OCI-LY7 (cell line): Measurements from ENCODE around the gene PHKB. TPM values are rescaled to one million over a fixed set of nuclear protein-coding genes. Genes with fewer than 3 reads are reported as not detected.

Experiments
- BruUV-seq: library from RNA; stranded (reverse); fragments of 400-500 nt; replicated peaks from 2 replicates; lab custom pipeline; 2021; lab: Mats Ljungman, UMichigan
- CTCF ChIA-PET: fragments of 300-600 bp; sonication (Branson Sonifier 250); formaldehyde crosslinking; loops from one replicate; lab custom pipeline; 2022; ENCODE audit warnings: antibody characterized with exemption; ENCODE audit not compliant: unreplicated experiment; lab: Charles Lee
- POLR2A ChIA-PET: fragments of 300-600 bp; sonication (Branson Sonifier 250); formaldehyde crosslinking; loops from one replicate; lab custom pipeline; 2022; ENCODE audit warnings: antibody characterized with exemption; lab: Charles Lee
- DNase-seq: peaks from one replicate; pipeline ENCODE4 v3.0.0-alpha.2; 2015; ENCODE audit warnings: low spot score
- H2AFZ ChIP-seq: fragments of 200-600 bp; sonication (generic), shearing (Covaris generic); 2 replicates; pipeline ENCODE4 v1.6.1; 2014; ENCODE audit warnings: mild to moderate bottlenecking, antibody characterized with exemption, low read length, moderate library complexity
- H3K27ac ChIP-seq: fragments of 200-600 bp; sonication (generic); 2 replicates; pipeline ENCODE4 v1.5.1; 2014; ENCODE audit warnings: mixed run types, low read depth, mild to moderate bottlenecking, moderate library complexity, low read length, inconsistent platforms; ENCODE audit not compliant: poor library complexity, severe bottlenecking
- H3K36me3 ChIP-seq: fragments of 200-600 bp; sonication (generic); 2 replicates; pipeline ENCODE4 v1.6.1; 2014; ENCODE audit warnings: mild to moderate bottlenecking, antibody characterized with exemption, low read length, moderate library complexity, mixed read lengths; ENCODE audit not compliant: insufficient read depth
- H3K4me1 ChIP-seq: fragments of 200-600 bp; sonication (generic); 2 replicates; pipeline ENCODE4 v1.5.1; 2014; ENCODE audit warnings: mild to moderate bottlenecking, low read length; ENCODE audit not compliant: insufficient read depth, poor library complexity, severe bottlenecking
- H3K4me2 ChIP-seq: fragments of 200-600 bp; sonication (generic); 2 replicates; pipeline ENCODE4 v1.6.1; 2014; ENCODE audit warnings: mild to moderate bottlenecking, low read length
- H3K4me3 ChIP-seq: fragments of 200-600 bp; sonication (generic); 2 replicates; pipeline ENCODE4 v1.5.1; 2014; ENCODE audit warnings: mild to moderate bottlenecking, low read depth, low read length; ENCODE audit not compliant: poor library complexity, severe bottlenecking
- H3K79me2 ChIP-seq: fragments of 200-600 bp; sonication (generic); 2 replicates; pipeline ENCODE4 v1.6.1; 2016; ENCODE audit warnings: low read depth, mild to moderate bottlenecking, low read length, moderate library complexity, mixed read lengths; ENCODE audit not compliant: insufficient read depth
- H3K9me2 ChIP-seq: fragments of 200-600 bp; sonication (generic); 2 replicates; pipeline ENCODE4 v1.6.1; 2016; ENCODE audit warnings: mild to moderate bottlenecking, low read length, mixed read lengths; ENCODE audit not compliant: insufficient read depth
- H3K9me3 ChIP-seq: fragments of 200-600 bp; sonication (generic); 2 replicates; pipeline ENCODE4 v1.6.1; 2014; ENCODE audit warnings: mild to moderate bottlenecking, mixed run types, low read length, mixed read lengths
- H4K20me1 ChIP-seq: fragments of 200-600 bp; sonication (generic); 2 replicates; pipeline ENCODE4 v1.6.1; 2014; ENCODE audit warnings: mild to moderate bottlenecking, antibody characterized with exemption, low read length, moderate library complexity, mixed read lengths; ENCODE audit not compliant: insufficient read depth
- EZH2phosphoT487 ChIP-seq: fragments of 200-600 bp; sonication (generic); IDR thresholded peaks from 2 replicates; pipeline ENCODE4 v1.6.1; 2018; ENCODE audit warnings: low read depth, borderline replicate concordance, mild to moderate bottlenecking, mixed run types, antibody characterized with exemption, low read length, moderate library complexity, mixed read lengths
- intact Hi-C: fragments of 100-400 bp; cut with micrococcal nuclease; formaldehyde crosslinking; loops from one replicate; pipeline ENCODE4 v1.10.0; 2022; ENCODE audit not compliant: unreplicated experiment
- total RNA-seq, 2 experiments: library from RNA; depleted of rRNA in 1 of 2; stranded (reverse); fragments of >200 nt in 1 of 2; shearing (Covaris generic) in 1 of 2; gene quantifications; 2 replicates each; pipeline ENCODE4 v1.2.3, GENCODE V29; 2014 to 2022
- TF ChIP-seq, protein P1 (sequence below): fragments of 200-600 bp; sonication (generic); conservative IDR thresholded peaks from 2 replicates; pipeline ENCODE4 v1.5.1; 2014; ENCODE audit warnings: mild to moderate bottlenecking, antibody characterized with exemption, low read length, moderate library complexity, mixed read lengths

PHKB gene
- total RNA-seq, 2 experiments from 2014 or later: 56.9 to 93.1 TPM

GRCh38 chr16:47488051-47488450 is 26.9 kb downstream of the PHKB start:
- no peaks in the 10 kb centered on the region for H4K20me1 ChIP-seq
- peaks cover 35% of the 10 kb centered on the region for H3K36me3 ChIP-seq
- POLR2A ChIA-PET: interaction anchor here (0.7 to 1.1 kb wide), 3 partner anchors 9 to 28 kb away, joined by 3 to 9 read pairs (median 4); no protein-coding TSS in a partner anchor
- no peak overlapping the region for H3K4me2 ChIP-seq
- H3K4me1 ChIP-seq: peaks cover 35% of the 10 kb centered on the region
- intact Hi-C loops: no loop called here
- CTCF ChIA-PET: no interaction called here
- peaks cover 55% of the 10 kb centered on the region; the same call in 1 of the 2 replicates for H3K79me2 ChIP-seq
- no peak overlapping the region for H3K27ac ChIP-seq
- H2AFZ ChIP-seq: no peak overlapping the region
- H3K9me2 ChIP-seq: no peaks in the 10 kb centered on the region
- DNase-seq: no peak
- no peak overlapping the region for H3K4me3 ChIP-seq
- no TSS peak for BruUV-seq
- peaks cover 30% of the 10 kb centered on the region for H3K9me3 ChIP-seq
- no peak for TF ChIP-seq EZH2phosphoT487
- TF ChIP-seq, protein P1, sequence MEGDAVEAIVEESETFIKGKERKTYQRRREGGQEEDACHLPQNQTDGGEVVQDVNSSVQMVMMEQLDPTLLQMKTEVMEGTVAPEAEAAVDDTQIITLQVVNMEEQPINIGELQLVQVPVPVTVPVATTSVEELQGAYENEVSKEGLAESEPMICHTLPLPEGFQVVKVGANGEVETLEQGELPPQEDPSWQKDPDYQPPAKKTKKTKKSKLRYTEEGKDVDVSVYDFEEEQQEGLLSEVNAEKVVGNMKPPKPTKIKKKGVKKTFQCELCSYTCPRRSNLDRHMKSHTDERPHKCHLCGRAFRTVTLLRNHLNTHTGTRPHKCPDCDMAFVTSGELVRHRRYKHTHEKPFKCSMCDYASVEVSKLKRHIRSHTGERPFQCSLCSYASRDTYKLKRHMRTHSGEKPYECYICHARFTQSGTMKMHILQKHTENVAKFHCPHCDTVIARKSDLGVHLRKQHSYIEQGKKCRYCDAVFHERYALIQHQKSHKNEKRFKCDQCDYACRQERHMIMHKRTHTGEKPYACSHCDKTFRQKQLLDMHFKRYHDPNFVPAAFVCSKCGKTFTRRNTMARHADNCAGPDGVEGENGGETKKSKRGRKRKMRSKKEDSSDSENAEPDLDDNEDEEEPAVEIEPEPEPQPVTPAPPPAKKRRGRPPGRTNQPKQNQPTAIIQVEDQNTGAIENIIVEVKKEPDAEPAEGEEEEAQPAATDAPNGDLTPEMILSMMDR: no peak

GRCh38 chr16:47490471-47490870 is 29.3 kb downstream of the PHKB start:
- Histone ChIP-seq H3K36me3 (peaks cover 35% of the 10 kb centered on the region), H4K20me1 (no peaks in the 10 kb centered on the region), H3K4me1 (peaks cover 57% of the 10 kb centered on the region), H3K9me2 (no peaks in the 10 kb centered on the region), H3K4me2 (0 out of 2 replicates have a peak overlapping the region, but pooled peaks have one; percentile 95), H3K79me2 (peaks cover 61% of the 10 kb centered on the region; the same call in 1 of the 2 replicates), H2AFZ (no peak overlapping the region), H3K4me3 (no peak overlapping the region), H3K9me3 (peaks cover 30% of the 10 kb centered on the region), H3K27ac (peak overlapping the region; percentile 97)
- intact Hi-C loops: loop anchor here (5.0 to 10.0 kb wide), 2 partner anchors 178 to 516 kb away; partner anchors contain the start of gene DNAJA2
- DNase-seq: no peak
- TF ChIP-seq EZH2phosphoT487: no peak
- TF ChIP-seq, protein P1: no peak
- BruUV-seq: no TSS peak
- ChIA-PET CTCF (no interaction called here), POLR2A (interaction anchor here (0.6 to 6.0 kb wide), 4 partner anchors 10 to 343 kb away, joined by 3 to 37 read pairs (median 4); partner anchors contain the start of genes ITFG1 and PHKB)

DNA sequence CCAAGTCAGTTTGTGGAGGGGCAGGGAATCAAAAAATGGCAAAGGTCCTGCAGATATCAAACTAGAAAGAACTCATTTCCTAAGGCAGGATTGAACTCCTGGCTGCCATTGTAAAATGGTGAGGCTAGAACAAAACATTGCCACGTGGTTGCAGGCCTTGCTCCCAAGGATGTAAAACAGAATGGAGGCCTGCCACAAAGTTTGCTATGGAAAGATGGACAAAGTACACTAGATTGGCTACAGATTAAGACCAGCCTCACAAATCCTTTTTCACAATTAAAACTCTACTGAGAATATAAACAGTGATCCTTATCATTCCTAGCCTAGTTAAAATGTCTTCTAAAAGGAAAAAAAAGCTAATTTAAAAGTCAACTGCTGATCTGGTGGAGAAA is 30.9 kb downstream of the PHKB start:
- Histone ChIP-seq H3K4me2 (peak overlapping the region; percentile 95), H3K27ac (peak overlapping the region; percentile 97), H4K20me1 (no peaks in the 10 kb centered on the region), H3K4me1 (peaks cover 61% of the 10 kb centered on the region), H3K9me3 (peaks cover 30% of the 10 kb centered on the region), H2AFZ (peak overlapping the region; percentile 76; the same call in 1 of the 2 replicates), H3K36me3 (peaks cover 39% of the 10 kb centered on the region), H3K4me3 (peak overlapping the region; percentile 69), H3K9me2 (no peaks in the 10 kb centered on the region), H3K79me2 (peaks cover 67% of the 10 kb centered on the region; the same call in 1 of the 2 replicates)
- DNase-seq: peak; percentile 24
- POLR2A ChIA-PET: interaction anchor here (0.7 to 6.0 kb wide), 6 partner anchors 10 to 458 kb away, joined by 3 to 60 read pairs (median 20); partner anchors contain the start of genes ITFG1 and PHKB
- no TSS peak for BruUV-seq
- TF ChIP-seq, protein P1: no peak
- no peak for TF ChIP-seq EZH2phosphoT487
- CTCF ChIA-PET: no interaction called here
- intact Hi-C loops: loop anchor here (2.0 to 10.0 kb wide), 3 partner anchors 180 to 517 kb away; partner anchors contain the start of genes DNAJA2 and NETO2
